ENCODE data around the gene DIAPH3.

The DIAPH3 gene

DNA sequence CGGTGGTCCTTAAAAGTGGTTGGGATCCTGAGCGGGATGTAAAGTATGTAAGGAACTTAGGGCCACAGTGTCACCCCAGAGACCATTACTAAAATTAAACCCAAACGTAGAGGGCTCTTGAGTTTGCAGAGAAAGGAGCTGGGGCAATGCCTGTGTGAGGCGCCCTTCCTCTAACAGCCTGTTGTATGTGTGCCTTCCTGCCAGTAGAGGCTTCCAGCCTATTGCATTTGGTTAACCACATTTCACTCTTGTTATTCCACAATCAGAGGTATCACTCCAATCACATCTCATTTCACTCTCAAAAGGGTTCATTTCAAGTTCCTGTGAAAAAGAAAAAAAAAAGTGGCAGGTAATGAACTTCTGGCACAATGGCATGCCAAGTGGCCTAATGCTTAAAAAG lies 29.4 kb downstream of the DIAPH3 start:
- POLR2A ChIA-PET: no interaction called here
- CTCF ChIA-PET: interaction anchor here (0.6 to 1.9 kb wide), 3 partner anchors 11 to 20 kb away, joined by 3 to 8 read pairs (median 5); no protein-coding TSS in a partner anchor
- TF ChIP-seq, protein P1, sequence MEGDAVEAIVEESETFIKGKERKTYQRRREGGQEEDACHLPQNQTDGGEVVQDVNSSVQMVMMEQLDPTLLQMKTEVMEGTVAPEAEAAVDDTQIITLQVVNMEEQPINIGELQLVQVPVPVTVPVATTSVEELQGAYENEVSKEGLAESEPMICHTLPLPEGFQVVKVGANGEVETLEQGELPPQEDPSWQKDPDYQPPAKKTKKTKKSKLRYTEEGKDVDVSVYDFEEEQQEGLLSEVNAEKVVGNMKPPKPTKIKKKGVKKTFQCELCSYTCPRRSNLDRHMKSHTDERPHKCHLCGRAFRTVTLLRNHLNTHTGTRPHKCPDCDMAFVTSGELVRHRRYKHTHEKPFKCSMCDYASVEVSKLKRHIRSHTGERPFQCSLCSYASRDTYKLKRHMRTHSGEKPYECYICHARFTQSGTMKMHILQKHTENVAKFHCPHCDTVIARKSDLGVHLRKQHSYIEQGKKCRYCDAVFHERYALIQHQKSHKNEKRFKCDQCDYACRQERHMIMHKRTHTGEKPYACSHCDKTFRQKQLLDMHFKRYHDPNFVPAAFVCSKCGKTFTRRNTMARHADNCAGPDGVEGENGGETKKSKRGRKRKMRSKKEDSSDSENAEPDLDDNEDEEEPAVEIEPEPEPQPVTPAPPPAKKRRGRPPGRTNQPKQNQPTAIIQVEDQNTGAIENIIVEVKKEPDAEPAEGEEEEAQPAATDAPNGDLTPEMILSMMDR (IDR thresholded peaks at IDR 0.05; ENCODE audit: control extremely low read depth, extremely low read depth, low read depth, missing control alignments): peak; percentile 12
- no peak for DNase-seq (ENCODE audit: extremely low spot score)

DNA sequence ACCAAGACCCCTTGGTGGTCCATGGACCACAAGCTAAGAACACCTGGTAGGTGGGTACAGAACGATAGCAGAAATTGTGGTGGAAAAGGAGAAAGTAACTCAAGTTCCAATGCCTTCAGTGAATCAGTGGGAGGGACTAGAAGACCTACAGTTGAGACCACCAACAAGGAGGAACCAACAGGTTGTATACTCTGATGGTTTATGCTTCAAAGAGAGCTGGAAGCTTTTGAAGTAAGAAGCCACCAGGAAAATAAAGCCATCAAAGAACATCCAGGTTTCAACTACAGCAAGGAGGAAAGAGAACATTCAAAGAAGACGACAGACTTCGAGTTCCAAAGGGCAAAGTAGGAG lies 42.4 kb downstream of the DIAPH3 start:
- ChIA-PET CTCF (interaction anchor here (1.0 to 2.0 kb wide), 2 partner anchors 13 to 43 kb away, joined by 3 to 5 read pairs; no protein-coding TSS in a partner anchor), POLR2A (no interaction called here)
- TF ChIP-seq, protein P1 (IDR thresholded peaks at IDR 0.05; ENCODE audit: control extremely low read depth, extremely low read depth, low read depth, missing control alignments): no peak
- DNase-seq (ENCODE audit: extremely low spot score): no peak

DNA sequence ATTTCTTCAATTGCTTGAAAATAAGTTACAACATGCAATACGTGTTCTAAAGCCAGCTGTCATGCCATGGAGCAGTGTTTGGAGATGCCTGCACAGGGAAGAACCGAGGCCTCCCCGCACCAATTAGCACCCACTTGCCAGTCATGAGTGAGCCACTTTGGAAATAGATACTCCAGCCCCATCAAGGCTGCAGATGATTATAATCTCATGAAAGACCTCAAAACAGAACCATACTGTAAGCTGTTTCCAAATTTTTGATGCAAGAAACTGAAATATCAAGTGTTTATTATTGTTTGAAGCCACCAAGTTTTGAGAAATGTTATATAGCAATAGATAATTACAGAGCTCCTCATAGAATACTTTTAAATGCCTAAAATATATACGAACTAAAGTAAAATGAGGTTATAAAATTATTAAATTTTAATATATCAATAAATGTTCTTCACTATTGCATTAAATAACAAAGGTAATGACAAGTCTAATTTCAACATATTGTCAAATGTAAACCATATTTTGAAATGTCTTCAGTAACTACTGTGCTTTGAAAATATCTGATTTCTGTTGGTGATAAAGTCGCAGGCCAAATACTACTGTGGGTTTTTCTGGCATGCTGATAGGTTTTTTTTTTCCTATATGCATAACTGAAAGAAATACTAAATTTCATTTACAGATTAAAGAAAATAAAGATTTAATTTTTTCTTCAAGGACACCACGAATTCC lies 43.0 kb downstream of the DIAPH3 start:
- TF ChIP-seq, protein P1 (IDR thresholded peaks at IDR 0.05; ENCODE audit: control extremely low read depth, extremely low read depth, low read depth, missing control alignments): no peak
- no peak for DNase-seq (ENCODE audit: extremely low spot score)
- ChIA-PET CTCF (interaction anchor here (2.0 kb wide), 1 partner anchor 14 kb away, joined by 5 read pairs; no protein-coding TSS in a partner anchor), POLR2A (no interaction called here)

DNA sequence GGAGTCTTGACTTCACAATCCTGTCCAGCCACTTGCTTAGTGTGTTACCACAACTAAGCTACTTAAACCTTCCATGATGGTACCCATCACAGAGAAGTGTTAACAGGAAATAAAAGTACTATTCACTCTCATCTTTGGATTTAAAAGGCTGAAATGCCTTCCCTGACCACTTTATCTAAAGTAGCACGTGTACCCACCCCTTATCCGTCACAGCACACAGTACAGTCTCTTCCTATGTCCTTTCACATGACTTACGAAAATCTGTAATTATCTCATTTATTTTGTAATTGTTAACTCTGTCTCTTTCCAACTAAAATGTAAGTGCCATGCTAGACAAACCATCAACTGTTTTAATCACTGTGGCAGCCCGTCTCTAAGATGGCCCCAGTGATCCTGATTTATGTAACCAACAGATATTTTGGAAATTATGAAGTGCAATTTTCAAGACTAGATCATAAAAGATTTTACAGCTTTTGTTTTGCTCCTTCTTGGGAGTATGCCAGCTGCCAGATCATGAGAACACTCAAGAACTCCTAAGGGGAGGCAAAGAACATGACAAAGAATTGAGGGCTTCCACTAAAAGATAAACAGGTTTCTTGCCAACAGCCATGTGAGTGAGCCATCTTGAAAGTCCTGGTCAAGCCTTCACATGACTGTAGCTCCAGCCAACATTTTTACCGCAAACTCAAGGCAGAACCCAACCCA lies 44.9 kb downstream of the DIAPH3 start:
- TF ChIP-seq, protein P1 (IDR thresholded peaks at IDR 0.05; ENCODE audit: control extremely low read depth, extremely low read depth, low read depth, missing control alignments): no peak
- no peak for DNase-seq (ENCODE audit: extremely low spot score)
- ChIA-PET POLR2A (no interaction called here), CTCF (interaction anchor here (1.4 to 1.5 kb wide), 2 partner anchors 11 to 21 kb away, joined by 3 to 5 read pairs; no protein-coding TSS in a partner anchor)

DNA sequence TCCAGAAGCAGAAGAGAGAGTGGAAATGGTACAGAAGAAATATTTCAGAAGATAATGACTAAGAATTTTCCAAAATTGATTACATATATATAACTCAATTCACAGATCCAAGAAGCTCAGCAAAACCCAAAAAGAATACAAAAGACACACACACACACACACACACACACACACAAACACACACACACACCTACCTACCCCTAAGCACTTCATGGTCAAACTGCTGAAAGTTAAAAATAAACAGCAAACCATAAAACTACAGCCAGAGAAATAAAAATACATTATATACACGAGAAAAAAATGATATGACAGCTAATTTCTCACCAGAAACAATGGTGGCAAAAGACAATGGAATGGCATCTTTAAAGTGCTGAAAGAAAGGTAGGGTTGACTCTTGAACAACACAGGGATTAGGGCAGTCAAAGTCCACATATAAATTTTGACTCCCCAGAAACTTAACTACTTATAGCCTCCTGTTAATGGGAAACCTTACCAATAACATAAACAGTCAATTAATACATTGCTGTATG lies 49.2 kb downstream of the DIAPH3 start:
- TF ChIP-seq, protein P1 (IDR thresholded peaks at IDR 0.05; ENCODE audit: control extremely low read depth, extremely low read depth, low read depth, missing control alignments): no peak
- POLR2A ChIA-PET: no interaction called here

DNA sequence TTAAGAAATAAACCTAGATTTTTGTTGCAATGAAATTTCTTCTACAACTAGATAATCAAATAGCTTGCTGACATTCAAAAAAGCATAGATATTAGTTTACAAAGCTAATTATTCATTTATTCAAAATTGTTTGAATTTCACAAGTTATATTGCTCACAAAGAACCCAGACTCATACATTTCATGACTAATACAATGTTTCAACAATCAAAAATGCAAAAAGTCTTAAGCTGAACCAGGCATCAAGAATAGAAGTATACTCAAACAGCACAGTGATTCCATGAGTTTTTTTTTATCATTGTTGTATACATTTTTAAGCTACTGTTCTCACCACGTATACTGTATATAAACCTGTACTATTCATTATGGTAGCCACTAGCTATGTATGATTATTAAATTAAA lies 51.0 kb downstream of the DIAPH3 start:
- TF ChIP-seq, protein P1 (IDR thresholded peaks at IDR 0.05; ENCODE audit: control extremely low read depth, extremely low read depth, low read depth, missing control alignments): no peak
- no peak for DNase-seq (ENCODE audit: extremely low spot score)
- ChIA-PET CTCF (interaction anchor here (0.6 to 2.0 kb wide), 5 partner anchors 9 to 49 kb away, joined by 3 to 8 read pairs (median 6); no protein-coding TSS in a partner anchor), POLR2A (no interaction called here)

More for the DNA sequence above, 49.2 kb downstream of the DIAPH3 start:
- CTCF ChIA-PET: interaction anchor here (2.0 kb wide), 1 partner anchor 11 kb away, joined by 8 read pairs; no protein-coding TSS in a partner anchor
- DNase-seq (ENCODE audit: extremely low spot score): no peak

Data from GM10248 (cell line).